NT2/D1 (cell line): ENCODE measurements around the gene ADGRG1.

Experiments
- YY1 ChIP-seq: IDR thresholded peaks from 2 replicates; pipeline ENCODE4 v1.6.1; 2011; ENCODE audit not compliant: insufficient read length, insufficient read depth
- ZNF274 ChIP-seq: IDR thresholded peaks from 2 replicates; pipeline ENCODE4 v1.6.1; 2011; ENCODE audit warnings: mild to moderate bottlenecking, low read depth, low read length

- TF ChIP-seq YY1, result no peak
- TF ChIP-seq ZNF274, result no peak
Observed at GRCh38 chr16:57646388-57647039, 18.1 kb downstream of the ADGRG1 start.
